Measurements from ENCODE around the gene CTR9.

Gene CTR9

DNA sequence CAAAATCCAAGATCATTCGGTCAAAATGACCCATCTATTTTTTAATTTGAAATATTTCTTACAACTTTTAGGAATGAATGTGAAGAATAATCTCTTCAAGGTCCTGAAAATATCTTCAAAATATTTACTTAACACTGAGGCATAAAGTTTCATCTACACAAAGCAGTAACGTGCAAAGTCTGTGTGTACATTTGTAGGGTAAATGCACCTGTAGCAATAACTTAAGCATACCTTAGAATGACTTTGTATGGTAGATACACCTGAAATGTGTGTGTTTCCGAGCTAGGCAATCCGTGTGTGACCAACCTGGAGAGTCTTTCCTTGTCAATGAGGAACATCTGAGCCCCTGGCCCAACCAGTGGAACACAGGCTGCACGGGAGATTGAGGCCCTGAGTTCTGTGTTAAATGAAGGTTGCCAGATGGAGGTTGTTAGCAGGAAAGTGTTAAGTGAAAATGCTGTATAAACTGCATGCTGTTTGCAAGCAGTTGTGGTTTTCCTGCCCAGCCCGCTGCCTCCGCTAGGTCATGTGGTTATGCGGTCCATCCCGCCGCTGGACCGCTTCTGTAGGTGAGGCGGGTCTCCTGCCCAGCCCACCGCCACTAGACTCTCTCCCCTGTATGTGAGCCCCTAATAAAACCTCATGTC is 7.6 kb upstream of the CTR9 start:
- no peak for DNase-seq

- no peak for DNase-seq
Observed at GRCh38 chr11:10744206-10744605, 6.8 kb upstream of the CTR9 start.

GRCh38 chr11:10746871-10747270 is 4.2 kb upstream of the CTR9 start:
- DNase-seq: no peak

DNA sequence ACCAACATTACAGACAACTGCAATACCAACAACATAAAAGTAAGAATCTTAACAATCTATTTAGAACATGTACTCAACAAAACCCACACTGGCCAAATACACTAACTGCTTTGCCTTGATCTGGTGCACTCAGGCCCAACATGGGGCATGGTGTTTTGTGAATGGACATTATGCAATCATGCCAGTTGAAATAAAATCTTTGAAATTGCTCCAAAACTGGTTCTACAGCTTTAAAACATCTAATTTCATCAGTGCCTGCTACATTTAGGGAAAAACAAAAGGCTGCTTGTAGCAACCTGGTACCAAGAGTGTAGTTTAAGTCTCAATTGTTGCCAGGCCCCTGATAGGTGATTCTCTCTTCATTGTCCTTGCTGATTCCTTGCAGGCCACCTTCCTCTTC is 3.3 kb upstream of the CTR9 start:
- no peak for DNase-seq

GRCh38 chr11:10749476-10749875 is 1.6 kb upstream of the CTR9 start:
- no peak for DNase-seq

DNA sequence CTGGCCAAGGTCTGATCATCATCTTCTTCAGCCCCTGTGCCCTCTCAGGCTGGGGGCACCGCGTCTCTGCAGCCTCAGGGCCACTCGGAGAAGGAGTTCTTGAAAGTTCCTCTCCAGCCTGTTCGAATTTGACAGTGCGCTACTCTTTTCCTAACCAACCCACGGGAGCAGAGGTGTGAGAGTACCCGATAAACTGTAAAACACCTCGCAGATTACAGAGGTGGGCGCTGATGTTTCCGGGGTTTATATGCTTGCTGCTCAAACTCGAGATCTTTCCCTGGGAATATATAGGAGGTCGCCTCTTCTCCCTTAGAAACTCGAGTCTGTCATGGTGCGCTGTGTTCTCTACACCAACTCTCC is 515 bp downstream of the CTR9 start:
- DNase-seq: no peak

DNA sequence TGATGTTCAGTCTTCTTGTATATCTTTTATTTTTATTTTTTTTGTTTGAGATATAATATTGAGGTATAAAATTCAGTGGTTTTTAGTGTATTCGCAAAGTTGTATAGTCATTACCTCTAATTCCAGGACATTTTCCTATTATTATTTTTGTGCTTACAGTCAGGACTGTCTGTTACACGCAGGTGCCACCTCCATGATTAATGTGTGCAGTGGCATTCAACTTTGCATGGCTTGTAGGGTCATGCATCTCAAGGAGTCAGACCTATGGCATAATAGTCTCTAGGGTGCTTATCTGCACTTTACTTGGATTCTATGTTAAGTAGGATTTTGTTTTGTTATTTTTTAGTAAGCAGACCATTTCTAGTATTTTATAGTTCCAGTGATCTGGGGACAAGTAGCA is 1.0 kb downstream of the CTR9 start:
- DNase-seq: no peak

DNA sequence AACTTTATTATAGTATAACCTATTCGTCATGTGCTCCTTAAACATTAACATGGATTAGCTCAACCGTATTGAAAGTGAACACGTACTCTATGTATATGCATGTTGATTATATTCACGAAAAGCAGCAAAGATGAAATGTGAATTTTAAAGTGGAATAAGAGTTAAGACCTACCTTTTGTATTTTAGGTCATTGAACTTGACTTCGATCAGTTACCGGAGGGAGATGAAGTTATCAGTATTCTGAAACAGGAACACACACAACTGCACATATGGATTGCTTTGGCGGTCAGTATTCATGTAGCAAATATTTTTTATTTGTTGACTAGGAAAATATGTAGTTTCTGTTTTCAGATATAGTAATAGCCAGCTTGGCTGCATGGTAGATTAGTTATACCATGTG is 1.4 kb downstream of the CTR9 start:
- no peak for DNase-seq

DNA sequence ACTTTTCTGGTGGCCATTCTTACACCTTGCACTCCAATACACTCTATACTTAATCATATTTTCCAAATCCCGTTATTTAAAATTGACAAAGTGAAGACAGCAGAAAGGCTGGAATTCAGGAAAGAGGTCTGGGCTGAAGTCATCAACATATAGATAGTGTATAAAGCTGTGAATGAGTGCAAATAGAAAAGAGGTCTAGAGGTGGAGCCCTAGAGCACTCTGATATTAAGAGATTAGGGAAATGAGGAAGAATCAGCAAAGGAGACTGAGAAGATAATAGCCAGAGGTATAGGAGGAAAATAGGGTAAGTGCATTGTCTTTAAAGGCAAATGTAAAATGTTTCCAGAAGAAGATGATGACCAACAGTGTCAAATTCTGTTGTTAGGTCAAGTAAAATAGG is 7.9 kb downstream of the CTR9 start:
- no peak for DNase-seq

DNA sequence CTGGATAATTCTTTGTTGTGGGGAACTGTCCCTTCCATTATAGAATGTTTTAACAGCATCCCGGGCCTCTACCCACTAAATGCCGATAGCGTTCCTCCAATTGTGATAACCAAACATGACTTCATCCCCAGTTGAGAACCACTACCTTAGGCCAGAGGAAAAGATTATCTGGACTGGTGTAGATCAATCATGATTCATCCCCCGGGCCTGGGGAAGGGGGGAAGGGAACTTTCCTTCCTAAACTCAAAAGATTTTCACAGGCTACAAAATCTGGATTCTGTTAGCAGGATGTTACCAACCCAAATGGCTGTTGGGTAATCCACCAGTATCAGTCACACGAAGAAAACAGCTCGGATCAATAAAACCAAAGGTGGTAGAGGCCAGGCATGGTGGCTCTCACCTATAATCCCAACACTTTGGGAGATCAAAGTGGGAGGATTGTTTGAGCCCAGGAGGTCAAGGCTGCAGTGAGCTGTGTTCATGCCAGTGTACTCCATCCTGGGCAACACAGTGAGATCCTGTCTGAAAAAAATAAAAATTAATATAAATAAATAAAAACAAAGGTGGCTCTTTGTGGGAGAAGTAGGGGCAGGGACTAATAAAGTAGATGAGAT is 10.1 kb downstream of the CTR9 start:
- DNase-seq: no peak

GRCh38 chr11:10762185-10762584 is 11.1 kb downstream of the CTR9 start:
- DNase-seq: no peak

DNA sequence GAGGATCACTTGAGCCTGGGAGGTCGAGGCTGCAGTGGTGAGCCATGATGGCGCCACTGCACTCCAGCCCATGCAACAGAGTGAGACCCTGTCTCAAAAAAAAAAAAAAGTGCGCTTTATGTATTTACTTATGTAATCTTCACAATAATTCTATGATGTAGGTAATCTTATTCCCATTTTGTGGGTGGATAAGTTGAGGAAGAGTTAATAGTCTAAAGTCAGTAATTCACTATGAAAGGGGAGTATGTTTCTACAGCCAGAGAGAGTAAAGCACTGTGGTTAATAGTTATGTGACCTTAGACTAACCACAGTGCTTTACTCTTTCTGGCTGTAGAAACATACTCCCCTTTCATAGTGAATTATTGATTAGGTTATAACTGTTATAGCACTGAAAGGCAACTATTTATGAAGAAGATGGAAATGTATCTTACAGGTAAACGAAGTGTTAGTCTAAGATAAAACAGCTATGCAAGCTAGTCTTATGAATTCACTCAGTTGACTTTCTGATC is 11.9 kb downstream of the CTR9 start:
- no peak for DNase-seq

GRCh38 chr11:10763766-10764165 is 12.7 kb downstream of the CTR9 start:
- no peak for DNase-seq

DNA sequence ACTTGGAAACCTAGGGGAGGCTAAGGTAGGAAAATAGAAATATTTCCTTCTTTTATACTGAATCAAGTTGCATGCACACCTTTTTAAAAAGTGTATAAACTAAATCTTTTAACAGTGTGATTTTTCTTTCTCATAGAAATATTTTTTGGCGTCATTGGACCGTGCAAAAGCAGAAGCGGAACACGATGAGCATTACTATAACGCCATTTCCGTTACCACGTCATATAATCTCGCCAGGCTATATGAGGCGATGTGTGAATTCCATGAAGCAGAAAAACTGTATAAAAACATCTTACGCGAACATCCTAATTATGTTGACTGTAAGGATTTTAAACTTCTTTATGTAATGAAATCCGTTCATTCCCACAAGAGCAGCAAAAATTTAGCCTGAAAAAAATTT is 13.4 kb downstream of the CTR9 start:
- no peak for DNase-seq

DNA sequence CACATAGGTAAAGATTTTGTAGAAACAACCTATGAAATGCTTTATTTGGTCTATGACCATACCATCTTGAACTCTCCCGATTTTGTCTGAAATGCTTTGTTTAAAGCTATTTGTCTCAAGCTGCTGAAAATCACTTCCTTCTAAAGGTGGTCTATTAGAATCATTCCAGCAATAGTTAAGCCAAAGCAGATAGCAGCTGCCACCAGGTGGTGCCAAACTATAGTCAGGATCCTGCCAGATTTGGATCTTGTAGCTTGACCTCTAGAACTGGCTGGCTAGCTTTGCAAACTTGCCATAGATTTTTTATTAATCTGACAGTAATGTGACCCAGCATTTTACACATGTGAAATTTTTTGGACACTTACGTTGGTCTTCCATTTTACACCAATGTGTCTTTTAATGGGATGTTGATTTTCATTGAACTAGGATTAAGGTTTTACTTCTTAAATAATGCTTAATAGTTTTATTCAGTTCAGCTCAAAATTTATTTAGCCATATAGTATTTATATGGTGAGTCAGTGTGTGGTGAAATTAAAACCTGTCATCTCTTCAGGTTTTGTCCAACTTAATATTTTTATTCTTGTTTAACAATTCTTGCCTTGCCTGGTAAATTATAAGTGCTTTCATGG is 19.7 kb downstream of the CTR9 start:
- no peak for DNase-seq

- DNase-seq: no peak
Observed at GRCh38 chr11:10771457-10771856, 20.4 kb downstream of the CTR9 start.

GRCh38 chr11:10774811-10775210 is 23.8 kb downstream of the CTR9 start:
- DNase-seq: no peak

DNA sequence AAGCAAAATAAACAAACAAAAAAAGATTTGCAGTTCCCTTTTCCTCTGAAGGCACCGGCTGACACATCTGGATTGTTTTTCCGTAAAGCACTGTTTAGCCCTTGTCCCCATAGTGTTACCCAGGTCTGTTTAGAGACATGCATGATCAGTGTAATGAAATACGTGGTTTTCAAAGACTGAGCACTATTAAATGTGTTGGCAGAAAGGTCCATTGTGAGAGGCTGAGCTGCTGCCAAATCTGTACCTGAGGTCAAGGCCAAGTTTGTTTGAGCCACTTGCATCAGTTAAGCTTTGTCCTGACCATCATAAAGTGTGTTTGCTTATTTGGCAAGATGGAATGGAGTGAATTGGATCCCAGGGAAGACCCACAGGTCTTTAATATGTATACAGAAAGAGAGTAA is 26.3 kb downstream of the CTR9 start:
- DNase-seq: no peak

DNA sequence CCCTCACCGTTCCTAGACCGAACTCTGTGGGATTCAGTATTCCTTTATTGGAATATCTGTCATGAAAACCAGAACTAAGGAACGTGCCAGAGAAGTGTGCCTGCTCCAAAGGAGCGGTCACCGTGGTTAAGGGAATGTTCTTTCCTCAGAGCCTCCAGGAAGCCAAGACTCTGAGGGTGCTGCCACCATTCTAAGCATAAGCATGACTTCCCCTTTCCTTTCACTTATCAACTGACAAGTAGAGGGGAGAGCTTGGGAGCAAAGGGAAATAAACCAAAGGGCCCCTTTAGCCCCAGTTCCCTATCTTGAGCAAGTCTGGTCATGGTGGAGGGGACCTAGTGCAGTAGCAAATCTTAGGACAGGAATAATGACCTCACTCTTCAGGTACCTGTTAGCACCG is 26.8 kb downstream of the CTR9 start:
- DNase-seq: no peak

- DNase-seq: no peak
Observed at GRCh38 chr11:10778217-10778970, 27.3 kb downstream of the CTR9 start.

- DNase-seq: no peak
Observed at GRCh38 chr11:10779086-10779485, 28.0 kb downstream of the CTR9 start.

GRCh38 chr11:10780040-10780439 is 29.0 kb downstream of the CTR9 start:
- no peak for DNase-seq

DNA sequence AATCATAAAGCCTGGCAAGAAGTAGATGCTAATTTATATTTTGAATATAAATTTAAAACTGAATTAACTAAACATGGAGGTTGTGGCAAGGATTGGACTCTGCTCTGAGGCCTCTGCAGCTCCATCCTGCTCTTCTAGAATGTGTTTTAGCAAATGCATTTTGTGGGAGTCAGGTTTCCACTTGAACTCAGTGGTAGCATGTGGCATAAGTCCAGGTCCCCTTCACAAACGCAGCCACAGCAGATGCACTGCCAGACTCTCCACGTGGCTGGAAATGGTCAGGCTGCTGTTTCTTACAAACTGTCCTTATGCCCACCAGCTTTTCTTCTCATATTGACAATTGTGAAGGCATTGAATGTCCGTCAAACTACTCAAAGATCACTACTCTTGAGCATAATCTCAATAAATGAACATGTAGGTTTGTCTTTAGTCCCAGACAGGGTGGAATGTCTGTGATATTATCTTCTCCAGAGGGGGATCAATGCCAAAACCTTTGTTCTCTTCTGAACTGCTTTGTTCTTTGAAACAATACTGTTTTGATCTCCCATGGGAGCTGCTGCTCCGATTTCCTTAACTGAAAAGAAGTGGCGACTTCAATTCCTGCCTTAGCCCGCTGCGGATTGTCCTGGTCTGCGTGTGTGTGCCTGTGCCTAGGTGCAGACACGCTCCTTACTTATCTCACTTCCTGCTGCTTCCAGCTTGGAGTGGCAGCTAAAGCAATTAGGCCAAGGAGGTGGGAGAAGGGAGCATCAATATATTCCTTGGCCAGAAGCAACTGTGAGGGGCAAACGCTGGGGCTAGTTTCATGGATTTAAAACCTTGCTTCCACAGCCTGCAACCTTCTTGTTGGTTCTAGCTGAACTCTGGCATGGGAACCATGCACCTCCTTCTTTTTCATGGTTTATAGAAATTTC is 33.4 kb downstream of the CTR9 start:
- DNase-seq: no peak

Data from T1000 (cell line).